AG09319 (cell line): ENCODE results near the gene DPP8.
"Not testable (repeated sequence)": the region's sequence is repeated elsewhere in the genome, so short reads cannot be mapped to it uniquely, and the experiment has no call there.

ENCODE experiments used
- DNase-seq: peaks from one replicate; pipeline ENCODE4 v3.0.0-alpha.2; 2010; ENCODE audit warnings: low read depth; ENCODE audit errors: extremely low read depth
- CTCF ChIP-seq: IDR thresholded peaks from 2 replicates; pipeline ENCODE4 v1.5.1; 2011; ENCODE audit warnings: low read depth, mild to moderate bottlenecking, inconsistent platforms, low read length, moderate library complexity

The DPP8 gene

GRCh38 chr15:65516997-65517865, at the start of gene DPP8:
Gene DPP8 (minus strand): TSS chr15:65517689. CDS start chr15:65512553, 5,136 bp downstream.
- peak; percentile 99 for TF ChIP-seq CTCF
- peak; percentile 76 for DNase-seq

GRCh38 chr15:65561934-65562333, 44.4 kb upstream of the DPP8 start:
- no peak for TF ChIP-seq CTCF
- no peak for DNase-seq

- DNase-seq: no peak
- no peak for TF ChIP-seq CTCF
These were observed 42.5 kb upstream of the DPP8 start for GRCh38 chr15:65559941-65560340.

GRCh38 chr15:65558997-65559760, 41.7 kb upstream of the DPP8 start:
- TF ChIP-seq CTCF: no peak
- DNase-seq: no peak

GRCh38 chr15:65558336-65558735, 40.8 kb upstream of the DPP8 start:
- peak; percentile 10 for DNase-seq
- 0 out of 2 replicates have a peak, but pooled peaks have one; percentile 2 for TF ChIP-seq CTCF

- no peak for DNase-seq
- no peak for TF ChIP-seq CTCF
These were observed 39.1 kb upstream of the DPP8 start for GRCh38 chr15:65556622-65557021.

- no peak for DNase-seq
- no peak for TF ChIP-seq CTCF
These were observed 36.2 kb upstream of the DPP8 start for GRCh38 chr15:65553691-65554090.

GRCh38 chr15:65552851-65553250, 35.4 kb upstream of the DPP8 start:
- not testable (repeated sequence) for DNase-seq
